Neural progenitor cell (in vitro differentiated cells): ENCODE results near the gene PPFIA4.

Source experiments
- EZH2 ChIP-seq: fragments of 200-600 bp; sonication (generic); IDR thresholded peaks from 2 replicates; pipeline ENCODE4 v1.6.1; 2017; ENCODE audit warnings: antibody characterized with exemption, mild to moderate bottlenecking, moderate library complexity
- EZH2phosphoT487 ChIP-seq: fragments of 200-600 bp; sonication (generic); IDR thresholded peaks from 2 replicates; pipeline ENCODE4 v1.6.1; 2017; ENCODE audit warnings: antibody characterized with exemption
- TF ChIP-seq, protein P1 (sequence below): fragments of 200-600 bp; sonication (generic); IDR thresholded peaks from 2 replicates; pipeline ENCODE4 v1.5.1; 2017; ENCODE audit warnings: antibody characterized with exemption, mild to moderate bottlenecking

DNA sequence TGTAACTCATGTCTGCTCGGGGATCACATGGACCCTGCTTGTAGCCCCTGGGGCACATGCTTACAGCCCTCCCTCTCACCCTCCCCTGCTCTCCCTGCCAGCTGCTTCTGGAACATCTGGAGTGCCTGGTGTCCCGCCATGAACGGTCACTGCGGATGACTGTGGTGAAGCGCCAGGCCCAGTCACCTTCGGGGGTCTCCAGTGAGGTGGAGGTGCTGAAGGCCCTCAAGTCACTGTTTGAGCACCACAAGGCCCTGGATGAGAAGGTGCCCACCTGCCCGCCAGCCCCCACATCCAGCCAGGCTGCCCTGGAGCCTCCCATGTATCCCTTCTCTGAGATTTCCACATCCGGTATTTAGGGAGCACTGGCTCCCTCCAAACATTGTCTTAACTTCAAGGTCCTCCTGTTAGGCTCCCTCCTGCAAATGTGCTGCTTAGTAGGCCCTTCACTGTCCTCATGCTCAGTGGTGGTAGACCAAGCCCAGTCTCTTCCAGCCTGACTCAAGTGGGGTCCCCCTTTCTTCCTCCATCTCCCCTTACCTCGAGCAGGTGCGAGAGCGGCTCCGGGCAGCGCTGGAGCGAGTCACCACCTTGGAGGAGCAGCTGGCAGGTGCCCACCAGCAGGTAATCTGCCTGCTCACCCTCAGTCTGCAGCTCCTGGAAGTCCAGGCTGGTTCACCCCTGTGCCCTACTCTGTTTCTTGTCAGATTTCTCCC, 17.7 kb downstream of the PPFIA4 start:
- TF ChIP-seq EZH2 (no peak), EZH2phosphoT487 (no peak)
- TF ChIP-seq, protein P1, sequence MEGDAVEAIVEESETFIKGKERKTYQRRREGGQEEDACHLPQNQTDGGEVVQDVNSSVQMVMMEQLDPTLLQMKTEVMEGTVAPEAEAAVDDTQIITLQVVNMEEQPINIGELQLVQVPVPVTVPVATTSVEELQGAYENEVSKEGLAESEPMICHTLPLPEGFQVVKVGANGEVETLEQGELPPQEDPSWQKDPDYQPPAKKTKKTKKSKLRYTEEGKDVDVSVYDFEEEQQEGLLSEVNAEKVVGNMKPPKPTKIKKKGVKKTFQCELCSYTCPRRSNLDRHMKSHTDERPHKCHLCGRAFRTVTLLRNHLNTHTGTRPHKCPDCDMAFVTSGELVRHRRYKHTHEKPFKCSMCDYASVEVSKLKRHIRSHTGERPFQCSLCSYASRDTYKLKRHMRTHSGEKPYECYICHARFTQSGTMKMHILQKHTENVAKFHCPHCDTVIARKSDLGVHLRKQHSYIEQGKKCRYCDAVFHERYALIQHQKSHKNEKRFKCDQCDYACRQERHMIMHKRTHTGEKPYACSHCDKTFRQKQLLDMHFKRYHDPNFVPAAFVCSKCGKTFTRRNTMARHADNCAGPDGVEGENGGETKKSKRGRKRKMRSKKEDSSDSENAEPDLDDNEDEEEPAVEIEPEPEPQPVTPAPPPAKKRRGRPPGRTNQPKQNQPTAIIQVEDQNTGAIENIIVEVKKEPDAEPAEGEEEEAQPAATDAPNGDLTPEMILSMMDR, result no peak
